GM06990 (cell line): ENCODE measurements around the gene PRKCB.

Experiments
- DNase-seq: peaks from one replicate; pipeline ENCODE4 v3.0.0-alpha.2; 2011; ENCODE audit not compliant: insufficient read length; ENCODE audit errors: extremely low read depth
- H3K27me3 ChIP-seq: replicated peaks from 2 replicates; pipeline ENCODE4 v1.6.0; 2011; ENCODE audit warnings: low read length; ENCODE audit not compliant: control insufficient read depth, insufficient read depth
- H3K36me3 ChIP-seq: 2 replicates; pipeline ENCODE4 v1.5.1; 2011; ENCODE audit warnings: low read length; ENCODE audit not compliant: control insufficient read depth, insufficient read depth
- H3K4me3 ChIP-seq: replicated peaks from 2 replicates; pipeline ENCODE4 v1.5.1; 2011; ENCODE audit warnings: low read depth, mild to moderate bottlenecking, control low read depth, low read length
- TF ChIP-seq, protein P1 (sequence below): IDR thresholded peaks from 2 replicates; pipeline ENCODE4 v1.5.1; 2011; ENCODE audit warnings: low read length, control low read depth, mild to moderate bottlenecking, inconsistent platforms; ENCODE audit not compliant: insufficient read depth, poor library complexity, severe bottlenecking

The PRKCB gene

DNA sequence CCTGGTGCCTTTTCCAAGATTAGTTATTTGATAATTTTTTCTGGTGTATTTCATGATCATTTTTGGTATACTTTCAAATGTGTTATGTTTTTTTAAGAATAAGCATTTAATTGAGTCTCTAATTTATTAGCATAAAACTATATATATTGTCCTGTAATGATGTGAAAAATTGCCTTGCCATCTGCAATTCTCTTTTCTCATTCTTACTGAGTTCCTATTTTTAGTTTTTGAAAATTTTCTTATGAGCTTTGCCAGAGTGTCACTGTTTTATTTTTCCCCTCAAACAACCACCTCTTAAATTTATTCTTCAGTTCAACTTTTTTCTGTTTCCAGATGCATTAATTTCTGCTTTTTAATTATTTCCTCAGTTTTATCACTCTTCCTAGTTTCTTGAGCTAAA is 59.3 kb downstream of the PRKCB start:
- Histone ChIP-seq H3K27me3 (no peaks in the 10 kb centered on the region), H3K36me3 (peaks cover 7% of the 10 kb centered on the region), H3K4me3 (no peak overlapping the region)
- DNase-seq, result no peak
- TF ChIP-seq, protein P1, sequence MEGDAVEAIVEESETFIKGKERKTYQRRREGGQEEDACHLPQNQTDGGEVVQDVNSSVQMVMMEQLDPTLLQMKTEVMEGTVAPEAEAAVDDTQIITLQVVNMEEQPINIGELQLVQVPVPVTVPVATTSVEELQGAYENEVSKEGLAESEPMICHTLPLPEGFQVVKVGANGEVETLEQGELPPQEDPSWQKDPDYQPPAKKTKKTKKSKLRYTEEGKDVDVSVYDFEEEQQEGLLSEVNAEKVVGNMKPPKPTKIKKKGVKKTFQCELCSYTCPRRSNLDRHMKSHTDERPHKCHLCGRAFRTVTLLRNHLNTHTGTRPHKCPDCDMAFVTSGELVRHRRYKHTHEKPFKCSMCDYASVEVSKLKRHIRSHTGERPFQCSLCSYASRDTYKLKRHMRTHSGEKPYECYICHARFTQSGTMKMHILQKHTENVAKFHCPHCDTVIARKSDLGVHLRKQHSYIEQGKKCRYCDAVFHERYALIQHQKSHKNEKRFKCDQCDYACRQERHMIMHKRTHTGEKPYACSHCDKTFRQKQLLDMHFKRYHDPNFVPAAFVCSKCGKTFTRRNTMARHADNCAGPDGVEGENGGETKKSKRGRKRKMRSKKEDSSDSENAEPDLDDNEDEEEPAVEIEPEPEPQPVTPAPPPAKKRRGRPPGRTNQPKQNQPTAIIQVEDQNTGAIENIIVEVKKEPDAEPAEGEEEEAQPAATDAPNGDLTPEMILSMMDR, result no peak

DNA sequence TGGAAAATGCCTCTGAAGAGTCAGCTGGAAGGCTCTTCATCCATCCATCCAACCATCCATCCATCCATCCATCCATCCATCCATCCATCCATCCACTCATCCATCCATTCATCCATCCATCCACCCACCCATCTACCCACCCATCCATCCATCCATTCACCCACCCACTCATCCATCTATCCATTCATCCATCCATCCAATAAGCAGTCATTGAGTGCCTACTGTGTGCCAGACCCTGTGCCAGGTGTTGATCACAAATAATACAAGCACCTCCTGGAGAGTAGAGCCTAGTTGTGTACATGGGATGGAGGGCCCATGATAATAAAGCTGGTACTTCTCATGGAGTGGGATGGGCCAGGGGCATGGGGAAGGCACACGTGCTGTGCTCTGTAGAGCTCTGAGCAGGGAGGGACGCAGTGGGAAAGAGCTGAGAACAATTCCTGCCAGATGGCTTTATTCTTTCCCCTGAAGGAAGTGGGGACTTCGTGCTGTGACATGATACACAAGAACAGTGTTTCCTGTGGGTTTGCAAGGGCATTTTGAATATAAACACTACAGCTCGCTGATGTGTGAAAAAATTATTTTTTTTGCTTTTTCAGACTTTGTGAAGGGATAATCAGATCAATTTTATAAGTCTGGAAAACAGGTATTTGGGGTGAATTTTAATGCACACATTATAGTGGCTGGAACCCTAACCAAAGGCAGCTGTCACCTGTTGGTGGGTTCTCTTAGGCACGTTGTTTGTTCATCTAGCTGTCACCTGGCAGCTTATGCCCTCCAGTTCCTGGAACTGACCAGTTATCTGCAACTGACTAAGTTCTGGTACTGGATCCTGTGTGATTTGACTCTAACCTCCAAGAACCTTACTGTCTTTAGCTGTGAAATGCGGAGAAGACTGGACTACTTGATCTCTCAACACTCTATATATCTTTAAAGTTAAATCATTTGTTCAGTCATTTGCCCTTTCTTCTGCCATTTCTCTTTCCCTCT is 61.3 kb downstream of the PRKCB start:
- Histone ChIP-seq H3K4me3 (no peak overlapping the region), H3K27me3 (no peaks in the 10 kb centered on the region), H3K36me3 (peaks cover 8% of the 10 kb centered on the region)
- TF ChIP-seq, protein P1, result no peak
- no peak for DNase-seq

DNA sequence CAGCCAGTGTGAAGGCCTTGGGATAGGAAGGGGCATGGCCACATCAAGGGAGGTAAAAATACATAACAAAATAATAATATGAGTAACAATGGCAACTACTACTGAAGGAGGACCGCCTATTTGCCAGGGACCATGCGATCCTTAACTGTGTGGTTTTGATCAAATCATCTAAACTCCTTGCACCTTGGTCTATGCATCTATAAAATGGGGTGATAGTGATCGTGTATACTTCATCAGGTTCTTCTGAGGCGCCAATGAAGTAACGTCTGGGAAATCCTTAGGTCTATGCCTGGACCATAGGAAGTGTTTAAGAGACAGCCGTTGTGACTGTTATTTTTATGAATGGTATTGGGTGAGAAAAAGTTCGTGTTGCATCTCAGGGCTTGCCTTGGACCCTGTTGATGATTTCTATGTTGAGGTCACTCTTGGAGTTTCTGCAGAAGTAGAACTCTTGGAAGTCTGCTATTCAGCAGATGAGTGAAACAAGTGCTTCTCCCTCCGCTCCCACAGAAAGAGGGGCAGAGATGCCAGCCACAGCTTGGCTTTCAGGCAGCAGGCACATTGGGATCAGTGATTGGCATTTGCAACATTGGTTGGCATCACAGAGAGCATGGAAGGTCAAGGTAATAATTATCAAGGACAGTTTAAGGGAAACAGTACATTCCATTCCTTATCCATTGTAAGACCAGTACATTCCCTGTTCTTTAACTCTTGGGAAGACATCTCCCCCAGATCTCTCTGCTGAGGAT is 63.1 kb downstream of the PRKCB start:
- H3K27me3 ChIP-seq, result no peaks in the 10 kb centered on the region
- peaks cover 5% of the 10 kb centered on the region for H3K36me3 ChIP-seq
- TF ChIP-seq, protein P1, result no peak
- H3K4me3 ChIP-seq, result no peak overlapping the region
- DNase-seq, result no peak

DNA sequence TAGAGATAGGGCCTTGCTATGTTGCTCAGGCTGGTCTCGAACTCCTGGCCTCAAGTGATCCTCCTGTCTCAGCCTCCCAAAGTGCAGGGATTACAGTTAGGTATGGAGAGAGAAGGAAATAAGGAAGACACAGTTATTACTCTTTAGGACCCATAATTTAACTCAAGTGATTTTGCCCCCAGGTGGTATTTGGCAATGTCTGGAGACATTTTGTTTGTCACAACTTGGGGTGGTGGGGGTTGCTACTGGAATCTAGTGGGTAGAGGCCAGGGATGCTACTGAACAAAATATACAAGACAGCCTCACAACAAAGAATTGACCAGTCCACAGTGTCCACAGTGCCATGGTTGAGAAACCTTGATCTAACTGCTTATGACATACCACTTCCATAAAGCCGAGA is 64.1 kb downstream of the PRKCB start:
- no peak for DNase-seq
- Histone ChIP-seq H3K27me3 (no peaks in the 10 kb centered on the region), H3K4me3 (no peak overlapping the region), H3K36me3 (peaks cover 1% of the 10 kb centered on the region)
- TF ChIP-seq, protein P1, result no peak

DNA sequence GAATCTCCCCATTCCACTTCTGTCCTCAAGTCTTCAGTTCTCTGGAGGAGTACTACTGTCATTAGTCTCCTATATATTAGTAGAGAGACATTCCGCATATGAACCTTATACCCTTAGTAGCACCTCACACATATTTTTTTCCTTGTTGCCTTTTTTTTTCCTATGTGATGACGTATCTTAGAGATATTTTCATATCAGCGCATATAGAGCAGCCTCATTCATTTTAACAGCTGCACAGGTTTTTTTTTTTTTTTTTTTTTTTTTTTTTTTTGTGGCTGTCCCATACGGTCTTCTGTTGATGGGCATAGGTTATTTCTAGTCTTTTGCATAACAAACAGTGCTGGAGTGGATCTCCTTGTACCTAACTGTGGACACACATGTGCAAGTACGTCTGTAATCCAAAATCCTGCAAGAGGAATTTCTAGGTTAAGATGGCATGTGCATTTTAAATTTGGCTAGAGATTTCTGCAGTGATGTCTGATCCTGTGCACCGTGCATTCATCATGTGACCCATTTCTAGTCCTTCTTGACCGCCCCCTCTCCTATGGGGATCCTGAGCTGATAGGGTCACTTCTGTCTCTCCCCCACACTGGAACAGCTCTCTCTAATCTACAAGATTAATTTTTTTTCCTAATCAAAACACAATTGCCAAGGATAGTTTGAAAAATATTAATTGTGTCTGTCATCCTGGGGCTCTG is 64.8 kb downstream of the PRKCB start:
- DNase-seq, result no peak
- H3K27me3 ChIP-seq, result no peaks in the 10 kb centered on the region
- H3K36me3 ChIP-seq, result peaks cover 3% of the 10 kb centered on the region
- TF ChIP-seq, protein P1, result no peak
- H3K4me3 ChIP-seq, result no peak overlapping the region
